Putamen (tissue), 1 donor: ENCODE data around the gene PPP1R3C.
A peak's percentile ranks its signal among the peaks of the same experiment; 100 is the strongest.

ENCODE experiments used
- DNase-seq: peaks from one replicate; pipeline ENCODE4 v3.0.0-alpha.2; 2016; ENCODE audit warnings: low spot score

PPP1R3C gene

DNA sequence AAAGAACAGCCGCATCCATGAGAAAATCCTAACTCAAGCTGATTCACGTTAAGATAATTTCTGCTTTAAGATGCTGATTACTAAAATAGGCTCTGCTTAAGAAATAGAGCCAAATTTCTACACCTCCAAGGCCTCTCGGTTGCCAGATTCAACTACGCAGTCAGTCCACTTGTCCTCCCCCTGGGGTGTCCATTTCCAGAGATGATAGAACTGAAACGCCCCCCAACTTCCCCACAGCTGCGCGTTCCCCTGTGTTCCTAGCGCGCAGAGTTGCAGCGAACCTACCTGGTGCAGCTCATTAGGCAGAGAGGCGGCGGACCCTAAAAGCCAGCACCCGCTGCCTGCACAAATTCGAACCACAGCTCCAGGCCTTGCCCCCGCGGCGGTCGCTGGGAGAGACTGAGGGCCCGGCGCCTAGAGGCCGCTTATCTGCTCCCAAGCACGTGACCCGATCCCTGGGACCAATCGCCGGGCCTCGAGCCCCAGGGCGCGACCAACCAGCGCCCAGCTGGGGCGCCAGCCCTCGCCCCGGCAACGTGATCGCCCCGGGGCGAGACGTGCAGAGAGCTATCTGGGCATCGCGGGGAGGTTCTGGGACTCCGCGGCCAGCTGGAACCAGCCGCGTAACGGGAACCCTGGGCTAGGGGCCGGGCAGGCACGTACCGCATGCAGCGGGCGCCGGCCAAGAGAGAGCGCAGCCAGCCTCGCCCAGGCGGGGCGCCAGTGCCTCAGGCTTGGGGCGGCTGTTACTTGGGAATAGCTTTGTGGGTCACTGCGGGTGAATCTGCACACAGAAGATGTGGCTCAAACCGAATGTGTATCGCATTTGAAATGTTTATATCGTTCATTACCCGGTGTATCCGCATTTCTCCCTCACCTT is at the start of gene PPP1R3C:
Gene PPP1R3C, minus strand, starts transcription at position 401 of the 880 bp plus-strand sequence. Its CDS starts 102 bp downstream, at position 299.
- DNase-seq = peak; percentile 92

GRCh38 chr10:91681361-91682276 is 48.7 kb upstream of the PPP1R3C start:
- peak; percentile 82 for DNase-seq

- no peak for DNase-seq
Measured at GRCh38 chr10:91680487-91680886, 47.6 kb upstream of the PPP1R3C start.

- DNase-seq = no peak
Measured at GRCh38 chr10:91679296-91679695, 46.4 kb upstream of the PPP1R3C start.

DNA sequence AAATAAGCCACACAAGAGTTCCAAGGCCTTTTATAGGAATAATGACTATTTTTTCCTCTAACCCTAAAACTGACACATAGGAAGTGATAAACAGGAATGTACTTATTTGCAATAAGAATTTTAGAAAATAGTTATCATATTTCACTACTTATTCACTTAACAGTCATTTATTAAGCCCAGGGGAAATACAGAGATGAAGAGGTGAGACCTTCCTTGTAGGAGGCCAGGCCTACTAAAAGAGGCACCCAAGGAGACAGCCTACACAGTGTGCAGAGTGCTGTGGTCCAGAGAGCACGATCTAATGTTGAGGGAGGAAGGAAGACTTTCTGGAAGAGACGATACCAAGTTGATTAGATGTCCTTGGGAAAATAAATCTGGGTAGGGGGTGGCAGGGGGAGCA is 45.0 kb upstream of the PPP1R3C start:
- no peak for DNase-seq

GRCh38 chr10:91672021-91672608 is 39.2 kb upstream of the PPP1R3C start:
- no peak for DNase-seq

GRCh38 chr10:91668913-91669312 is 36.0 kb upstream of the PPP1R3C start:
- no peak for DNase-seq

- DNase-seq = no peak
Measured at GRCh38 chr10:91665842-91666241, 33.0 kb upstream of the PPP1R3C start.

DNA sequence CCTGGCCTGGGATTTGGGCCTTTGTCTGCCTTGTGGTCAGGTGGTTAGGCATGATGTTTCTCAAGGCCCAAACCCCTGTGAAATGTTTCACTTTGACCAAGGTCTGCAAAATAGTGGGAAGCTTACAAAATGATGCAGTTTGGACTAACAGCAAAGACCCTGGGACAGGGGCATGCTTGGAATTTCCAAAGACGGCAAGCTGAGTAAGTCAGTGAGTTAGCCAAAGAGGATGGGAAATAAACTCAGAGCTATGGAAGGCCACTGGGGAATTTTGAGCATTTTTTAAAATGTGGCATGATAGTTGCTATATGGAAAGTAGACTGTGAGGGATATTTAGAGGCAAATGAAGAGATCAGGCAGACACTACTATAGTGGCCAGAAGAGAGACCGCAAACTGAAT is 31.6 kb upstream of the PPP1R3C start:
- DNase-seq = no peak

- no peak for DNase-seq
Measured at GRCh38 chr10:91662993-91663392, 30.1 kb upstream of the PPP1R3C start.

GRCh38 chr10:91653219-91653870 is 20.5 kb upstream of the PPP1R3C start:
- DNase-seq = peak; percentile 63

- DNase-seq = no peak
Measured at GRCh38 chr10:91652364-91652763, 19.5 kb upstream of the PPP1R3C start.

- DNase-seq = no peak
Measured at GRCh38 chr10:91643700-91644099, 10.8 kb upstream of the PPP1R3C start.

DNA sequence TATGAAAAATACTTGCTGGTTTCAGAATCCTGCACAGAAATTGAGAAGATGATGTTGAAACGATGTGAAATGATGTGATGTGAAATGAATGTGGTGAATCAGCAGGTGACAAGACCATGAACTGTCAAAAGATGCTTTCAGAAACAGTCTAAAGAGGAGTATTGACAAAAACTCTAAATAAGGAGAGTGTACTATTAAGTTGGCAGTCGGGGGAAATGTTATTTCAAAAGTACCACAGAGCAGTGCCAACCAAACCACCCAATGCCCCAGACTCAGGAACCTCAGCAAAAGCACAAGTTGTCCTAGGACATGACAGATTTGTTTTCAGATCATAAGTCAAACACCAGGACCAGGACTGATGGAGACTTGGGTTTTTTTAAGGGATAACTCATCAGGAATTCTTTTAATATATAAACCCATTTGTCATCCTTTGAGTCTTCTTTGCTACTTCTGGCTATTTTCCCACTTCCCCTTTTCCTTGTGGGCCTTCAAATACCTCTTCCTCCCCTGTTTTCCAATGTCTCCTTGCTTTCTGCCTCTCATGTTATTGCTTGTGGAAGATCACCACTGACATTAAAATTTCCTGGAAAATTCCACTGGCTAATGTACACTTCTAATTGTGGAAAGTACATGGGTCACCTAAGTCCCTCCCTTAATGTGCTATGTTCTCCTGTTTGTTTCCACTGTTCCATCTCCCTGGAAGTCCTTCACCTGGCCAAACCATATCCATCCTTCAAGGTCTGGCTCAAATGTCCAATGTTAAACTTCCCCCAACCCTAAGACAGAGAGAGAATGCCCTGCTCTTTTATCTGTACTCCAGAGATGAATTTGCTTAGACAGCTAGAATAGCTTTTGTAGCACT is 10.2 kb upstream of the PPP1R3C start:
- DNase-seq = no peak

GRCh38 chr10:91636892-91637291 is 4.0 kb upstream of the PPP1R3C start:
- no peak for DNase-seq

GRCh38 chr10:91635401-91636400 is 2.8 kb upstream of the PPP1R3C start:
- peak; percentile 69 for DNase-seq

DNA sequence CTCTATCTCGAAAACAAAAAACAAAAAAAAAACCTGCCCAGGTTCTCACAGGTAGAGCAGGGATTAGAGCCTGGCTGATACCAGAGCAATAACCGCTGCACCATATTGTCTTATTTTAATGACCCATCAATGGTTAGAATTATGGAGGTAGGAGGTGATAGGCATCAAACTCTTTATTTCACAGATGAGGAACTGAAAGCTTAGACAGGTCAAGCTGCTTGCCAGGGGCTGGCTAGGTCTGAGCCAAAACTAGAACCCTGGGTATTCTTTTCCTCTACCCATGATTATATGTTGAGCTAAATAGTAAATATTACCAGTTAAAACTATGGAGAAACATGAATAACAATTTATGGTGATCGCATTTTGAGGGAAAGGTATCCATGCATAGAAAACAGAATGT is 2.0 kb upstream of the PPP1R3C start:
- DNase-seq = no peak

GRCh38 chr10:91634246-91634645 is 1.4 kb upstream of the PPP1R3C start:
- DNase-seq = no peak

DNA sequence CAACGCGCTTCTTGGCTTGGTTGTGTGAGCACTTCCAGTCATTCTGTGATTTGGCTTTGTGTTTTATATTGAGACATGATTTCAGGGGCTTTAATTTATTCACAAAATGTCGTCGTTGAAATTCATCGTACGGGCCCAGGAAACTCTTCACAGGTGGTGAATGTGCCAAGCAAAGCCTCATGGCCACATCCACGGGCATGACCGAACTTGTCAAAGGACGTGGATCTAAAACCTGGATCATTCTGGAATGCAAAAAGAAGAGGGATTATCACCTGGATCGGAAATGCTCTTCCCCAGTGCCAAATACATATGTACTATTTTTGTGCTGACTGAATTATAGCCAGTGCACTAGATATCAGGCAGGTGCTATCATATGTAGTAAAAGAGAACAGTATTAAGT is 2.2 kb downstream of the PPP1R3C start:
- DNase-seq = no peak
